Gastrocnemius medialis (tissue), 4 donors: ENCODE results near the gene OR5L1. TPM values are rescaled to one million over a fixed set of nuclear protein-coding genes. Genes with fewer than 3 reads are reported as not detected.

ENCODE experiments used
- ATAC-seq, 2 donors: fragments of 150-250 bp; one replicate each; pipeline ENCODE4 v1.9.1; 2016
- DNase-seq, 2 donors: peaks; one replicate each; pipeline ENCODE4 v3.0.0-alpha.2; 2019
- H3K27ac ChIP-seq, 4 donors: fragments of 200-600 bp; sonication (generic); 1 replicate in 1 of 4; 2 replicates in 3 of 4; pipeline ENCODE4 v1.5.1; 2016 to 2018; ENCODE audit warnings: mild to moderate bottlenecking in 2 of 4, moderate library complexity in 1 of 4
- H3K27me3 ChIP-seq, 3 donors: fragments of 200-600 bp; sonication (generic) in 2 of 3; 1 replicate in 1 of 3; 2 replicates in 2 of 3; pipeline versions ENCODE4 v1.5.1 to v1.6.0; 2016 to 2019; ENCODE audit warnings: mild to moderate bottlenecking in 1 of 3, moderate library complexity in 1 of 3
- H3K36me3 ChIP-seq, 2 donors: fragments of 200-600 bp; sonication (generic) in 1 of 2; one replicate each; pipeline ENCODE4 v1.5.1; 2017 to 2018
- H3K4me1 ChIP-seq, 2 donors: fragments of 200-600 bp; sonication (generic) in 1 of 2; one replicate each; pipeline ENCODE4 v1.5.1; 2016 to 2017; ENCODE audit warnings: mild to moderate bottlenecking in 2 of 2
- H3K4me3 ChIP-seq, 4 donors: fragments of 200-600 bp; sonication (generic) in 3 of 4; 1 replicate in 1 of 4; 2 replicates in 3 of 4; pipeline ENCODE4 v1.5.1; 2016 to 2019; ENCODE audit warnings: mild to moderate bottlenecking in 2 of 4
- H3K9me3 ChIP-seq, 3 donors: fragments of 200-600 bp; sonication (generic) in 2 of 3; 1 replicate in 1 of 3; 2 replicates in 2 of 3; pipeline ENCODE4 v1.5.1; 2016 to 2019
- POLR2A ChIP-seq, 2 donors: fragments of 450-650 bp; IDR thresholded peaks; one replicate each; pipeline ENCODE4 v1.6.1; 2017; ENCODE audit warnings: antibody characterized with exemption in 2 of 2, mild to moderate bottlenecking in 2 of 2, moderate library complexity in 2 of 2
- in situ Hi-C, 4 donors: fragments of 200-750 bp; cut with MboI; loops; one replicate each; pipeline versions ENCODE4 v1.15.0 to v1.8.0; 2017; ENCODE audit warnings: low sequenced_read_pairs in 4 of 4
- intact Hi-C: fragments of 100-400 bp; cut with DNase I; formaldehyde crosslinking; loops from one replicate; pipeline ENCODE4 v1.15.1; 2023; ENCODE audit warnings: low total_unique reads
- total RNA-seq, 4 donors: library from RNA; depleted of rRNA; stranded (reverse); fragments of >200 nt; gene quantifications; one replicate each; pipeline versions ENCODE4 v1.1.0 to v1.2.3, GENCODE V29; 2016
- TF ChIP-seq, protein P1 (sequence below), 5 experiments: fragments of 450-650 bp in 3 of 5; fragments of 200-600 bp in 2 of 5; sonication (generic) in 2 of 5; IDR thresholded peaks in 4 of 5; conservative IDR thresholded peaks in 1 of 5; 1 replicate in 4 of 5; 2 replicates in 1 of 5; pipeline ENCODE4 v1.5.1; 2016 to 2019; ENCODE audit warnings: antibody characterized with exemption in 5 of 5, mild to moderate bottlenecking in 3 of 5, moderate library complexity in 3 of 5

The OR5L1 gene
- total RNA-seq, result not detected

DNA sequence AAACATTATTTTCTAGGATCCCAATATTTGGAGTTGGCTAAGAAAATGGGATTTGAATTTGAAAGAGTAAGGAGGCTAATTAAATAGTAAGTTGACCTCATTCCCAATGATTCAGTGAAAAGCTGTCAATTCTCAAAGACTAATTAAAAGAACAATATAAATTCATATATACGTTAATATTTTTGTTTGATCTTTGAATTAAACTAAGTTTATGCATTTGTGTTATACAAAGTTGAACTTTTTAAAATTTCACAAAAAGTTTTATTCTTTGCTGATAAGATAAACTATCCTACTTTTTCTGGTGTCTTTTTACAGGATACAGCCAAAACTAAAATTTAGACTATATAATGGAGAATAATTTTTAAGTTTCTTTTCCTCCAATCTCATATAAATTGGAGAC, at the start of gene OR5L1:
TSS of gene OR5L1 (plus strand) at position 301 of the 400 bp plus-strand sequence. CDS start 100 bp downstream, outside the sequence.
- DNase-seq (no peak), ATAC-seq (no peak)
- in situ Hi-C loops, result no loop called here

DNA sequence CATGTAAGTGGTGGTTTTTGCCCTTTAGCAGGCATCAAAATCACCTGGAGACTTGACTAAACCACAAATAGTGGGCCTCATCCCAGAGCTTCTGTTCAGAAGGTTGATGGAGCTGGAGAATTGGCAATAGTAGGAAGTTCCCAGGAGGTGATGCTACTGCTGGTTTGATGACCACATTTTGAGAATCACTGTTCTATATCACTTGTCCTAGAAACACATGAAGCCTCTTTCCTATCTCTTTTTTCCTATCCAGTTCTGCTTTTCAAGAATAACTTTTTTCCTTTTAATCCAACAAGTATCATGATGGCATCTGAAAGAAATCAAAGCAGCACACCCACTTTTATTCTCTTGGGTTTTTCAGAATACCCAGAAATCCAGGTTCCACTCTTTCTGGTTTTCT, 38.0 kb upstream of the OR5L1 start, which contains the start of gene OR5D13:
TSS of gene OR5D13 (plus strand) at position 301 of the 400 bp plus-strand sequence. CDS start at position 301, 0 bp downstream.
- intact Hi-C loops, result no loop called here
- Histone ChIP-seq H3K36me3 (no peaks in the 10 kb centered on the region), H3K27ac (no peak within 1 kb of the TSS), H3K4me3 (no peak within 1 kb of the TSS), H3K4me1 (no peaks in the 10 kb centered on the region), H3K27me3 (no peaks in the 10 kb centered on the region), H3K9me3 (no peaks in the 10 kb centered on the region)
- in situ Hi-C loops, result no loop called here
- ATAC-seq (no peak), DNase-seq (no peak)
- TF ChIP-seq POLR2A (IDR thresholded peaks at IDR 0.05), result no peak
- TF ChIP-seq, protein P1, sequence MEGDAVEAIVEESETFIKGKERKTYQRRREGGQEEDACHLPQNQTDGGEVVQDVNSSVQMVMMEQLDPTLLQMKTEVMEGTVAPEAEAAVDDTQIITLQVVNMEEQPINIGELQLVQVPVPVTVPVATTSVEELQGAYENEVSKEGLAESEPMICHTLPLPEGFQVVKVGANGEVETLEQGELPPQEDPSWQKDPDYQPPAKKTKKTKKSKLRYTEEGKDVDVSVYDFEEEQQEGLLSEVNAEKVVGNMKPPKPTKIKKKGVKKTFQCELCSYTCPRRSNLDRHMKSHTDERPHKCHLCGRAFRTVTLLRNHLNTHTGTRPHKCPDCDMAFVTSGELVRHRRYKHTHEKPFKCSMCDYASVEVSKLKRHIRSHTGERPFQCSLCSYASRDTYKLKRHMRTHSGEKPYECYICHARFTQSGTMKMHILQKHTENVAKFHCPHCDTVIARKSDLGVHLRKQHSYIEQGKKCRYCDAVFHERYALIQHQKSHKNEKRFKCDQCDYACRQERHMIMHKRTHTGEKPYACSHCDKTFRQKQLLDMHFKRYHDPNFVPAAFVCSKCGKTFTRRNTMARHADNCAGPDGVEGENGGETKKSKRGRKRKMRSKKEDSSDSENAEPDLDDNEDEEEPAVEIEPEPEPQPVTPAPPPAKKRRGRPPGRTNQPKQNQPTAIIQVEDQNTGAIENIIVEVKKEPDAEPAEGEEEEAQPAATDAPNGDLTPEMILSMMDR (IDR thresholded peaks at IDR 0.05 in 4 of 5, conservative IDR thresholded peaks at IDR 0.05 in 1 of 5), result no peak

More for the DNA sequence above, at the start of gene OR5L1:
- Histone ChIP-seq H3K4me3 (no peak within 1 kb of the TSS), H3K36me3 (no peaks in the 10 kb centered on the region), H3K9me3 (no peaks in the 10 kb centered on the region), H3K27ac (no peak within 1 kb of the TSS), H3K4me1 (no peaks in the 10 kb centered on the region), H3K27me3 (no peaks in the 10 kb centered on the region)
- no peak for TF ChIP-seq POLR2A (IDR thresholded peaks at IDR 0.05)
- TF ChIP-seq, protein P1 (IDR thresholded peaks at IDR 0.05 in 4 of 5, conservative IDR thresholded peaks at IDR 0.05 in 1 of 5), result no peak
- intact Hi-C loops, result no loop called here

DNA sequence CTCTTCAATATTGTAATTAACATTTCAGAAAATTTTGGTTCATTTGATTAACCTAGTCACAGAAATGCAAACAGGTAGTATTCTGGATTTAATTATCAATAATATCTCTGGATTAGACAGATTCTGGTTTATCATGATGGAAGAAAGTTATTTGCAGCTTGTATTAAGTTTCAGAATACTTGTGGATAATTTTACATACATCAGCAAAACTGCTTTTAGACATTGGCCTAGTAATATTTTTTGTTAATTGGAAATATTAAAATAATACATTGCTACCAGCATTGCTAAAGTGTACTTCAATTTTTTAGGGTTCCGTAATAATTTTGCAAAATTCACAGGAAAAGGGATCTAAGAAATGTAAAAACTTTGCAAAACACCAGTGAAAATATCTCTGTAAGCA, 19.6 kb upstream of the OR5L1 start:
- ATAC-seq (no peak), DNase-seq (no peak)
- intact Hi-C loops, result no loop called here
- Histone ChIP-seq H3K4me3 (no peak overlapping the region), H3K4me1 (no peaks in the 10 kb centered on the region), H3K9me3 (no peaks in the 10 kb centered on the region), H3K27me3 (no peaks in the 10 kb centered on the region), H3K36me3 (no peaks in the 10 kb centered on the region), H3K27ac (no peak overlapping the region)
- TF ChIP-seq POLR2A (IDR thresholded peaks at IDR 0.05), result no peak
- TF ChIP-seq, protein P1 (IDR thresholded peaks at IDR 0.05 in 4 of 5, conservative IDR thresholded peaks at IDR 0.05 in 1 of 5), result no peak
- in situ Hi-C loops, result no loop called here

DNA sequence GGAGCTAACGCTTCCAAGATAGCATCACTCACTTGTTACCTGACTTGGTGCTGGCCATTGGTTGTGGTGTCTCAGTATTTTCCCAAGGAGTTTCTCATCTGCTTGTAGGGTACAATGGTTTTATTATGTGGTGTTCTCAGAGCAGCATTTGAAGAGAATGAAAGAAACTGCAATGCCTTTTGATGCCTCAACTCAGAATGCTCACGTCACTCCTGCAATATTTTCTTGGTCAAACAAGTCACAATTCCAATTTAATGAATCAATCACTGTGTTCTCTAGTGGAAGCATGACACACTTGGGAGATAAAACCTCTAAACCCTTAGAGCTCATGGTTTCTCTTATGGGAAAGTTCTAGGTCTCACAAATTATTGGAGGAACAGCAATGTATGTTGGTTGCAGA, 17.8 kb upstream of the OR5L1 start:
- in situ Hi-C loops, result no loop called here
- H3K9me3 ChIP-seq, result no peaks in the 10 kb centered on the region
- no peaks in the 10 kb centered on the region for H3K4me1 ChIP-seq
- ATAC-seq (no peak), DNase-seq (no peak)
- no peaks in the 10 kb centered on the region for H3K36me3 ChIP-seq
- no peak overlapping the region for H3K27ac ChIP-seq
- intact Hi-C loops, result no loop called here
- TF ChIP-seq, protein P1 (IDR thresholded peaks at IDR 0.05 in 4 of 5, conservative IDR thresholded peaks at IDR 0.05 in 1 of 5), result no peak
- TF ChIP-seq POLR2A (IDR thresholded peaks at IDR 0.05), result no peak
- no peaks in the 10 kb centered on the region for H3K27me3 ChIP-seq
- no peak overlapping the region for H3K4me3 ChIP-seq

DNA sequence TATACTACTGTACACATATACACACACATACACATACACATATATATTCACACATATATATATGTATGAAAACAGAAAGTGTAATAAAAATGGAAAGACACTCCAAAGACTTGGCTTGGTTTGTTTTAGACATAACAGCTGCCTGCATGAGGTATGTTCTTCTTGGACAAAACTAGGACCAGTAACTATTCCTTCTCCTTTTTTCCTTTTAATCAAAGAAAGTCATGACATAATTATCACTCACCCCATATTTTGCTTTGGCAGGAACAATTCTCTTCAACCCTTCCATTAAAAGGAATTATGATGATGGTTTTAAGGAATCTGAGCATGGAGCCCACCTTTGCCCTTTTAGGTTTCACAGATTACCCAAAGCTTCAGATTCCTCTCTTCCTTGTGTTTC, 15.9 kb upstream of the OR5L1 start, which contains the start of gene OR5D14:
TSS of gene OR5D14 (plus strand) at position 301 of the 400 bp plus-strand sequence. CDS start at position 301, 0 bp downstream.
- Histone ChIP-seq H3K4me3 (no peak within 1 kb of the TSS), H3K36me3 (no peaks in the 10 kb centered on the region), H3K27me3 (no peaks in the 10 kb centered on the region), H3K9me3 (no peaks in the 10 kb centered on the region), H3K4me1 (no peaks in the 10 kb centered on the region), H3K27ac (no peak within 1 kb of the TSS)
- in situ Hi-C loops (no loop called here), intact Hi-C loops (no loop called here)
- TF ChIP-seq POLR2A (IDR thresholded peaks at IDR 0.05), result no peak
- TF ChIP-seq, protein P1 (IDR thresholded peaks at IDR 0.05 in 4 of 5, conservative IDR thresholded peaks at IDR 0.05 in 1 of 5), result no peak
- no peak for DNase-seq
- no peak for ATAC-seq
